COR-L47 (cell line): Measurements from ENCODE around the gene ZNF595.
"Not testable (repeated sequence)": the region's sequence is repeated elsewhere in the genome, so short reads cannot be mapped to it uniquely, and the experiment has no call there.

Source experiments
- DNase-seq: peaks from one replicate; lab custom pipeline; 2025; lab: John Stamatoyannopoulos, UW

The ZNF595 gene

DNA sequence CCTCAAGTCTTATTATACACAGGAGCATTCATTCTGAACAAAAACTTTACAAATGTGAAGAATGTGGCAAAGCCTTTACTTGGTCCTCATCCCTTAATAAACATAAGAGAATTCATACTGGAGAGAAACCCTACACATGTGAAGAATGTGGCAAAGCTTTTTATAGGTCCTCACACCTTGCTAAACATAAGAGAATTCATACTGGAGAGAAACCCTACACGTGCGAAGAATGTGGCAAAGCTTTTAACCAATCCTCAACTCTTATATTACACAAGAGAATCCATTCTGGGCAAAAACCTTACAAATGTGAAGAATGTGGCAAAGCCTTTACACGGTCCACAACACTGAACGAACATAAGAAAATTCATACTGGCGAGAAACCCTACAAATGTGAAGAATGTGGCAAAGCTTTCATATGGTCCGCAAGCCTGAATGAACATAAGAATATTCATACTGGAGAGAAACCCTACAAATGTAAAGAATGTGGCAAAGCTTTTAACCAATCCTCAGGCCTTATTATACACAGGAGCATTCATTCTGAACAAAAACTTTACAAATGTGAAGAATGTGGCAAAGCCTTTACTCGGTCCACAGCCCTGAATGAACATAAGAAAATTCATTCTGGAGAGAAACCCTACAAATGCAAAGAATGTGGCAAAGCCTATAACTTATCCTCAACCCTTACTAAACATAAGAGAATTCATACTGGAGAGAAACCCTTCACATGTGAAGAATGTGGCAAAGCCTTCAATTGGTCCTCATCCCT, 33.6 kb downstream of the ZNF595 start:
- DNase-seq: not testable (repeated sequence)

DNA sequence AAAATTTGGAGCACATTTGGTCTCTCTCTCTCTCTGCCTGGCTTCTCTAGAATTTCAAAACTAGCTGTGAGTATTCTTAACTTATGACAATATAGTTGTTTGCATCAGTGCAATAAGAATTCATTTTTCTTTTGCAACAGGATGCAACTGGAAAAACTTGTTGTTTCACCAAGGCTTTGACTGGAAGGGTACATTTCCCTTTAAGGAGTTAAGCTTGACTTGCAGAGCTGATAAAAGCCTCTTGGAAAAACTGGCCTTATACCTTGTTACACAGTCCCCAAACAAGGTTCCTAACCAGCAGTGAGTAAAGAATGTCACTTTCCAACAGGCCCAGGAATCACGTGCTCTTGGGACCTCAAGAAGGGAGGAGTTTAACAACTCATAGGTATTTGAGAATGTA, 45.3 kb downstream of the ZNF595 start:
- DNase-seq: no peak

DNA sequence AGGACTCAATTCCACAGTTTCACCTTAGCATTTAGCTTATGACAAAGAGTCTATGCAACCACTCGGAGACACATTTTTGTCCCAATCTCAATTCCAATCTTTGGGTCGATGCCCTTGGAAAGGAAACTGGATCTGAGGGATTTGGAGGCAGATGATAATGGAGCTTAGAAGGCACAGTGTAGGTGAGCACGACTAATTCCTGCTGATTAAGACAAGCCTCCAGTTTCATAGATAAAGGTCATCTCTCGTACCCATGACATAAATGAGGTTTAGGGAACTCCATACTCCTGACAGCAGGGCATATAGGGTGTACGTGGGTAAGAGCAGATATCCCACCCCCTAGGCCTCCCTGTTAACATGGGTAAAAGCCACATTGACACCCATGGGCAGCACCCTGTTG, 46.7 kb downstream of the ZNF595 start:
- DNase-seq: no peak

DNA sequence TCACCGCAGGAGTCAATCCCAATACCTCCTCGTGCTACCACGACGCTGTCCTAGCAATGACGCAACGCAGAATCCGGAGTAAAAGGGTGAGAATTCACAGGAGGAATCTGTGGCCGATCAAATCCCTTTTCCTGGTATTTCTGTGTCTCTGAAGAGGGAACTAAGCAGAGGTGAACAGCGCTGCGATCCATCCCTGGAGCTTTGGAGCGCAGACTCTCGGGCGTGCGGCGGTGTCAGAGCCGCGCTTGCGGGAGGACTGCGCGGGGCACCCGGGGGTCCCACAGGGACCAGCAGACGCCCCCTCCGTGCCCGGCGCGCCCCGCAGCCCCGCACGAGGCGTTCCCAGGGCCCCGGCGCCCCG, 53.9 kb downstream of the ZNF595 start:
- DNase-seq: no peak

DNA sequence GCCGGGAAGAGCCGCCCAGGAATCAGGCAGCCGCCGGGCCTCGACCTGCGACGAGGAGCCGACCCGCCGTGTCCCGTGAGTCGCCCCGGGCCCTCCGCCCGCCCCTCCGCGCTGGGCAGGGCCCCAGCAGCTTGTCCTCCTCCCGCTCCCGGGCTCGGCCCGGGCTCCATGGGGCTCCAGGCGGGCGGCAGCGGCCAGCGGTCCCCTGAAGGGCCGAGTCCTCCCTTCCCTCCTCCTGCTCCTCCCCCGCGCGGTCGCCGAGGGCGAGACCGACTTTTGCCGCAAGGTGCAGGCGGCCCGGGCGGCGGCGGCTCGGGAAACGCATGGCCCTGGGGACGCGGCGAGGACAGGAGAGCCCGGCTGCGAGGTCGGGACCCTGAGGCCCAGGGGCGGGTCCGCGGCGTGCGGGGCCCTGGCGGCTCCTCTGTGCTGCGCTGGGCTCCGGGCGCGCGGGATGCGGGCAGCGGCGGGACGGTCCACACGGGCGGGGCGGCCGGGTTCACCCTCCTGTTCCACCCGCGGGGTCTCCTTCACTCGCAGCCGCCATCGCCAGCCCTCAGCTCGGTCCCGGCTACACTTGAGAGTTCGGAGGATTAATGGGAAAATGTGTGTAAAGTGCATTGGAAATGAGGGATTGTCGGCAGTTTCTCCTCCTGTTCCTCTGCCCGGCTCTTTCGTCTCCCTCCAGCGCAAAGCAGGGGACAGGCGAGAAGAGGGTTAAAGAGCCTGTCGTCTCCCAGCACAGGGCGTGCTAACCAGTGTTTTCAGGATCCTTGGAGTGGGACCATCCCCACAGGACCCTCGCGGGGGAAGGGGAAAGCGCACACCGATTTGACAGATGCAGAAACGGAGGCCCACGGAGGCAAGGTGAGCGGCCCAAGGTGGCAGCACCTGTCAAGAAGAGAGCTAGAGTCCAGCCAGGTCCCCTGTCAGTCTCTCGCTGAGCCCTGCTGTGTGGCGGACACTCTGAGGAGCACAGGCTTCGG, 54.6 kb downstream of the ZNF595 start:
- no peak for DNase-seq

DNA sequence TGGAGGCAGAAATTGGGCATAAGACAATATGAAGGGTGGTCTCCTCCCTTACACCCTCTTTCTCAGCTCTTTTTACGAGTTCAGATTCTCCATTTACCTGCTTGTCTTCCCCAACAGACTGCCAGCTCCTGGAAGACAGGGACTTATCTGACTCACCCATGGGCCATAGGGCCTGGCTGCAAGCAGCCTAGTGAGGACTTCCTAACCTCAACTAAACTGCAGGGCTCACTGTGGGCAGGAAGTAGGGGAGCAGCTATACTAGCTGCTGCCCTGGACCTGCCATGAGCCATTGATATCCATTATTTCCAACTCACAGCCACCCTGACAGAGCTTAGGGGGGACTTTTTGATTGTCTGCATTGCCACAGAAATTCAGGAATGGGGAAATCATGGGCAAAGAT, 59.6 kb downstream of the ZNF595 start:
- no peak for DNase-seq

DNA sequence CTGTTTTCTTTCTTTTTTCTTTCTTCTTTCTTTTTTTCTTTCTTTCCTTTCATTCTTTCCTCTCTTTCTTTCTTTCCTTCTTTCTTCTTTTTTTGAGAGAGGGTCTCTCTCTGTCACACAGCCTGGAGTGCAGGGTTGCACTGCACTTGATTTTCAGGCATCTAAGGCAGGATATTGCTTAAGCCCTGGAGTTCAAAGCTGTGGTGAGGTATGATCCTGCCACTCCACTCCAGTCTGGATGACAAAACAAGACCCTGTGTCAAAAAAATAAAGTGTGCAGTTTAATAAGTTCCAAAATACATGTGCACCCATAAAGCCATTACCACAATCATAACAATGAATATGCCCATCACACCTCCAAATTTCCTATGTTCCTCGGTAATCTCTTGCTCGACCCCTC, 60.6 kb downstream of the ZNF595 start:
- no peak for DNase-seq

DNA sequence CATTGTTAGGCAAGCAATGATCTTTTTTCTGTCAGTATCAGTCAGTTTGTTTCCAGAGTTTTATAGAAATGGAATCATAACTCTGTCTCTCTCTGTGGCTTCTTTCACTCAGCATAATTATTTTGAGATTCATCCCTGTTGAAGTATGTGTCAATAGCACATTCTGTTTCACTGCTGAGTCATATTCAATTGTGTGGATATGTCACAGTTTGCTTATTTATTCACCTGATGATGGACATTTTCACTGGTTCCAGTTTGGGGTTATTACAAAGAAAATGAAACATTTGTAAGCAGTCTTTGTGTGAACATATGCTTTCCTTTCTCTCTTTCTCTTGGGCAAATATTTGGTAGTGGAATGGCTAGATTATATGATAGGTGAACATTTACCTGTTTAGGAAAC, 61.0 kb downstream of the ZNF595 start:
- no peak for DNase-seq

DNA sequence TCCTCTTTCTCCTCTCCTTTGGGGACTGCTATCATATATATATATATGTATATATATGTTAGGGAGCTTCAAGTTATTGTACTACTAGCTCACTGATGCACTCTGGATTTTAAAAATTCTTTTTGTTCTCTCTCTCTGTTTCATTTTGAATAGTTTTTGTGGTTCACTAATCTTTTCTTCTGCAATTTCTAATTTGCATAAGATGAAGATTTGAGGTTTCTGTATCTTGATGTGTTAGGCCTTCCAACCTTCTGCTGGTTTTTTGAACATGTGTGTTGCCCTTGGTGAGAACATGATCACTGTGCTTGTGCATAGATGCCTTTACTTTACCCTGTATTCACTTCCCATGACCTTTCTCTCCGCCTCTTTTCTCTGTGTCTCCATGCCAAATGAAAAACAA, 63.4 kb downstream of the ZNF595 start:
- no peak for DNase-seq

DNA sequence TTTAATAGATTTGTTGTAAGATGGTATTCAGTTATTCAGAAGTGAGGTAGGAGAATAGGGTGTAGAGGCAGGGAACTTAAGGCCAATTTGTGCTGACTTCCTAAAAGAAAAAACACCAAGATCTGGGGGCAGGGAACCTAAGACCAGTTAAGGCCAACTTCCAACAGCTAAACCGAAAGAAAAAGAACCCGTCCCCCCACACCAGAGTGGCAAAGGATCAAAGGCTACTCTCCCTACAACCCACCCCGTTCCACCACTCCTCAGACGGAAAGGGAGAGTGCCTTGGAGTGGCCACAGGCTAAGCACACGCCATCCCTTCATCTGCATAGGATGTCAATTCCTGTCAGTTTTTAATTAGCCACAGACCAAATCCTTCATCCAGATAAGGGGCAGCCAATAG, 67.5 kb downstream of the ZNF595 start:
- DNase-seq: no peak

DNA sequence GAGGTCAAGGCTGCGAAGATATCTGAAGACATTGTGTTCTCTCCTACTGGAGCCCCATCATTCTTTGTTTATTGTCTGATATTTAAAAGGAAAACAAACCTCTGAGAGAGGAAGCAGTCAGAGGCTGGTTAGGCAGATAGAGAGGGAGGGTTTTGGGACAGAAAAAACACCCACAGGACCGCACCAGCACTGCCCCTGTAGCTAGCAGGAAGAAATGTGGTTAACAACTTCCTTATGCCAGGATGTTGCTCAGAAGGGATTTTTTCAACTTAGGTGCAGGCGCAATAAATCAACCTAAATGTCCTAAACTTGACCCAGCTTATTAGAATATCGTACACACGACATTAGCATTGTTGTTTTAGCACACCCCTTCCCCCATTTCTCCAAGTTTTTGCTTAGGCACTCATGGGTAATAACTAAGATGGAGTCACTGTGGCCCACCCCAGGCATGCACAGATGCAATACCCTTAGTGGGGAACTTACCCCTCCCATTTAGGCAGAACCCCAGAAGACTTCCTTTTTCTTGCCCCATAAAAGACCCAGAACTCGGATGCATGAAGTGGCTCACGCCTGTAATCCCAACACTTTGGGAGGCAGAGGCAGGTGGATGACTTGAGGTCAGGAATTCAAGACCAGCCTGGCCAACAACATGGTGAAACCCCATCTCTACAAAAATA, 68.4 kb downstream of the ZNF595 start:
- no peak for DNase-seq

DNA sequence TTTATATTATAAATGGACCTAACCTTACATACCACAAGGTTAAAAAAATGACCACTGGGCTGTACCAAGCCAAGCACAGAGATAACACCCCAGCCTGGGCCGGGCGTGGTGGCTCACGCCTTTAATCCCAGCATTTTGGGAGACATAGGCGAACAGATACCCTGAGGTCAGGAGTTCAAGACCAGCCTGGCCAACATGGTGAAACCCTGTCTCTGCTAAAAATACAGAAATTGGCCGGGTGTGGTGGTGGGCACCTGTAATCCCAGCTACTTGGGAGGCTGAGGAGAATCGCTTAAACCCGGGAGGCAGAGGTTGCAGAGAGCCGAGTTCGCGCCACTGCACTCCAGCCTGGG, 70.8 kb downstream of the ZNF595 start:
- not testable (repeated sequence) for DNase-seq

DNA sequence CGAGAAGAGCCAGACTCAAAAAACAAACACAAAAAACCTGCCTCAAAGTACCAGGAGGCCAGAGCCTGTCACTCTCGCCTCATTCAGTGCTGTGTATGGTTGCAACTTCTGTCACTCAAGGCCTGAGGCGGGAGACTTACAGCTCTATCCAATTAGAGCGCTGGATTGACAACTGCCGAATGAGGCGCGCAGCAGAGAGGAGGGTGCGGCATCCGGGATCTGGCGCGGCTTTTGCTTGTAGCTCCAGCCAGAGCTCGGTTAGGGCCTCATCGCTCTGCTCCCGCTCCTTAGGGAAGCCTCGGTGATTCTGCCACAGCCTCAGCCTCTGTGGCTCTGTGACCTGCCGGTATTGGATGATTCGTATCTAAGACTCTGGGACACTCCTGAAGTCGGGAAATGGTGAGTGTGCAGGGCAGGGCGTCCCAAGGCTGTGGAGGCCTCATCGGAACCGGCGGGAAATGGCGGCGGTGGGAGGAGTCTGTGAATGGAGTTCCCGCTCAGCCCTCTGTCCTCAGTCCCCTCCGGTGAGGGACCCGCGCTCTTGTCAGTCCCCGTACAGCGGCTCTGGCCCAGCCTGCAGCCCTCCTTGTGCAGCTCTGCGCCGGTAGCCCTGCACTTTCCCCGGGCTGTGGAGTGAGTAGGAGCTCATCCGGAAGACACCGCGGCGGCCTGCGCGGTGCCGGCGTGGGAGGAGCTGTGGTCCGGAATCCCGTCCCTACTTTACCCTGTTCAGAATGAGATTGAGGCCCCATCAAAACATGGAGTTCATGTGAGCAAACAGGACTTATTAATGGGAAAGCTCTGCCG, 71.4 kb downstream of the ZNF595 start, which contains the start of gene ZNF718:
Gene ZNF718, plus strand, starts transcription at position 227 of the 807 bp plus-strand sequence. Its CDS starts 170 bp downstream, at position 397.
- peak; percentile 97 for DNase-seq

DNA sequence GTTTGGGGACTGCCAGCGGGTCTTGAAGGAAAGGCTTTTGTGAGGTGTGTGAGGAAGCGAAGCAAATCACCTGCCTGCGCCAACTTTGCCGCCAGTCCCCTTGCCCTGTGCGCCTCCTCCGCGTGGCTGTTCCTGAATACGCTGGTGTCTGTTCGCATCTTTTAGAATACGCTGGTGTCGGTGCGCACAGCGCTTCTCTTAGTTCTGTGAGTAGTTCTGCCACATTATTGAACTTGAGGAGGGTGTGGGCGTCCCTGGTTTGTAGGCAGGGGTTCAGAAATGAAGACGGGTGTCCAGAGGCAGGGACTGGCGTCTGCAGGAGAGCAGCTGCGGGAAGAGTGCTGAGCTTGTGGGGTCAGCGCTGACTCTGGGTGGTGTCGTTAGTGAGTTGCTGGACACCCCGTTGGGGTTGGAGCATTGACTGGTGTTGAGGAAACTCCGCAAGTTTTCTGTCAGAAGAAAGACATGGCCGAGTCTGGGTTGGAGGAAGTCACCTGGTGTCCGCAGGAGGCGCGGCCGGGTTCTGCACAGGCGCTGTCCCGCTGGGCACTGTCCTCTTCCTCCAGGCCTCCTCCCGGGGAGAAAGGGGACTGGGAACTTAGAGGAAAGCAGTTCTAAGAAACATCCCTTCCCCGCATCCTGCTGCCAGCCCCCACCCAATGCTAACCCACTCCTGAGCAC, 72.1 kb downstream of the ZNF595 start:
- peak; percentile 63 for DNase-seq

DNA sequence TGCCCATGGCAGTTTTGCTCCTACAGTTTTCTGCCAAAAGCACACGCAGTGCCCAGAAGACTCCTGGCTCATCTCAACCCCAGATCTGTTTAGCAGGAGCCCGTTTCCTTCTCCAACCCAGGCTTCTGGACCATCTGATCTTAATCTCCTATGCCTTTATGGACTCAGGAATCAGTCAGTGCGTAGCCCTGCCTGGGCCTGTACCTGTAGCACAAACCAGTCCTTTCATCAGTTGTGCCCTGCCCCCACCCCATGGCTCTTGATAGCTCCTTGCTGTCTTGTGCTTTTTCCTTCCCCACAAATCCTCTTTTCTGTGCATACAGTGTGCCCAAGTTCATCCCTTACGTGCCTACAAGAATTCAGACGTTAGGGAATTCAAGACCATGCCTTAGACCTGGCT, 72.7 kb downstream of the ZNF595 start:
- no peak for DNase-seq

DNA sequence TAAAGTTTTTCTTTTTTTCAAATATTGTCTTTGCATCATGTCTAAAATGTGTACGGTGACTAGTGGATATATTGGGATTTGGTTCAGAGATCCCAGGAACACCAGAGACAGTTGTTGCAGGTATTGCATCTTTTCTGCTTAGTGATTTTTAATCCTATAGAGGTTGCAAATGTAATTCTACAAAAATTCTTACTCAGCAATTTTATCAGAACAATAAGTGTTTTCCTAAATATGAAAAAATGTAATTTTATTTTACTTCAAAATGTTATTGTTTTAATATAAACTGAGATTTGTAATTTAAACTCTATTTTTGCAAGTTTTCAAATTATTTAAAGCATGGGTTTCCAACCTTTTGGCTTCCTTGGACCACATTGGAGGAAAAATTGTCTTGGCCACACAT, 79.4 kb downstream of the ZNF595 start:
- DNase-seq: no peak
